ENCODE measurements around the gene ADAMTS14.

- TF ChIP-seq, protein P1, sequence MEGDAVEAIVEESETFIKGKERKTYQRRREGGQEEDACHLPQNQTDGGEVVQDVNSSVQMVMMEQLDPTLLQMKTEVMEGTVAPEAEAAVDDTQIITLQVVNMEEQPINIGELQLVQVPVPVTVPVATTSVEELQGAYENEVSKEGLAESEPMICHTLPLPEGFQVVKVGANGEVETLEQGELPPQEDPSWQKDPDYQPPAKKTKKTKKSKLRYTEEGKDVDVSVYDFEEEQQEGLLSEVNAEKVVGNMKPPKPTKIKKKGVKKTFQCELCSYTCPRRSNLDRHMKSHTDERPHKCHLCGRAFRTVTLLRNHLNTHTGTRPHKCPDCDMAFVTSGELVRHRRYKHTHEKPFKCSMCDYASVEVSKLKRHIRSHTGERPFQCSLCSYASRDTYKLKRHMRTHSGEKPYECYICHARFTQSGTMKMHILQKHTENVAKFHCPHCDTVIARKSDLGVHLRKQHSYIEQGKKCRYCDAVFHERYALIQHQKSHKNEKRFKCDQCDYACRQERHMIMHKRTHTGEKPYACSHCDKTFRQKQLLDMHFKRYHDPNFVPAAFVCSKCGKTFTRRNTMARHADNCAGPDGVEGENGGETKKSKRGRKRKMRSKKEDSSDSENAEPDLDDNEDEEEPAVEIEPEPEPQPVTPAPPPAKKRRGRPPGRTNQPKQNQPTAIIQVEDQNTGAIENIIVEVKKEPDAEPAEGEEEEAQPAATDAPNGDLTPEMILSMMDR (IDR thresholded peaks at IDR 0.05) = no peak
- TF ChIP-seq POLR2AphosphoS5 (IDR thresholded peaks at IDR 0.05) (no peak), POLR2A (IDR thresholded peaks at IDR 0.05) (no peak)
Measured at GRCh38 chr10:70776455-70777005, 104.2 kb downstream of the ADAMTS14 start.

All from stomach (tissue), 4 donors.